NK-92 (cell line): ENCODE results near the gene LHCGR.
"Not testable (repeated sequence)": the region's sequence is repeated elsewhere in the genome, so short reads cannot be mapped to it uniquely, and the experiment has no call there.

Experiments used
- DNase-seq: peaks from one replicate; lab custom pipeline; 2025; ENCODE audit not compliant: unreplicated experiment; lab: John Stamatoyannopoulos, UW

LHCGR gene

DNA sequence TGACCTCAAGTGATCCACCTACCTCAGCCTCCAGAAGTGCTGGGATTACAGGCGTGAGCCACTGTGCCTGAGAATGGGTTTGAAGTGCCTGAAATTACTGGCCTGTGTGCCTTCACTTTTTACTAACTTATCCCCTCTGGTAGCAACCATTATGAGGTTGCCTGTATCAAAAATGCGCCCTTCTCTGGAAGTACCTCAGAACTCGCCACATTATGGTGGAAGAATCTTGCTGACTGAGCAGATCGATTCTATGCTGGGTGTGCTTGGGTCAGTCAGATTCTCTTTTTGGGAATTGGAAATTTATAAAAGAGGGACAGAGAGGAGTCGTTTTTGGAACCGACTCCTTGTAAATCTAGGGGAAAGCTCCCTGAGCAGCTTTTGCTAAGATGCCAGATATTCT, 8.2 kb downstream of the LHCGR start:
- DNase-seq, result no peak

- DNase-seq, result not testable (repeated sequence)
Measured at GRCh38 chr2:48739236-48739635, 16.3 kb downstream of the LHCGR start.

- no peak for DNase-seq
Measured at GRCh38 chr2:48738806-48739205, 16.7 kb downstream of the LHCGR start.

GRCh38 chr2:48736251-48736650, 19.3 kb downstream of the LHCGR start:
- no peak for DNase-seq

GRCh38 chr2:48734576-48735303, 20.8 kb downstream of the LHCGR start:
- no peak for DNase-seq

DNA sequence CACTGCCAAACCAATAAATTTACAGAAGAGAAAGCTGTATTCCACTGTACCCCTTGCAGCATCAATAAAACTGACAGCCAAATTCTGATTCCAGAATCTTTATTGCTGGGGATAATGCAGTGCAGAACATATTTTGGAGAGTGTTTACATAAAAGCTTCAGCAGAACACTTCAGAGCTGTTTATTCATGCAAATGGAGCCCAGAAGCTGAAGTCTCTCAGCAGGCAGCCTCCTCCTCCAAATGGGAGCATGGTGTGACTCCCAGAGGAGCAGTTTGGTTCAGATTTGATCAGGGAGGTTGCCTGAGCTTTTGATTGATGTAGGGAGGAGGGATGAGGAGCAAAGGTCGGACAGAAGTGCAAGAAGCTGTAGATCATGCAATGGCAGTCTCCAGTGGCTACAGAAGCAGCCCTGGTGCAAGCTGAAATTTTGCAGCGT, 22.4 kb downstream of the LHCGR start:
- no peak for DNase-seq

GRCh38 chr2:48728840-48729239, 26.7 kb downstream of the LHCGR start:
- DNase-seq, result no peak

GRCh38 chr2:48728295-48728694, 27.2 kb downstream of the LHCGR start:
- DNase-seq, result no peak

GRCh38 chr2:48727560-48727959, 28.0 kb downstream of the LHCGR start:
- no peak for DNase-seq

GRCh38 chr2:48725696-48726494, 29.6 kb downstream of the LHCGR start:
- no peak for DNase-seq

DNA sequence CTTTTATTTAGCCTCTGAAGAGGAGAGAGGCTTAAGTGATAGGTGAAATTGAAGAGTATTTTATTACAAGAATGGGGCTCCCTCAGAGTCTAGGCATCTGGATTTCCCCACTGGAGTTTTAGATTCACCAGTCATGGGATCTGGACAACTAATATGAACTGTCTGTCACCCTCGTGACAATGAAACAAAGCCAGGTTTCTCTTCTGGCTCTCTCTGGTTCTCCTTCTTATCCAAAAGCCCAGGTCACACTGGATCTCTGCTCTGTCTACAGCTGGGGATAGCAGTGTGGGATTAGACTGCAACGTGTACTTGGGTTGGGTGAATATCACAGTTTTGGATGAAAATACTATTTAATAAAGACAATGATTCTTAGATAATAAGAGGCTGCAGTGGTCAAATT, 31.2 kb downstream of the LHCGR start:
- no peak for DNase-seq

DNA sequence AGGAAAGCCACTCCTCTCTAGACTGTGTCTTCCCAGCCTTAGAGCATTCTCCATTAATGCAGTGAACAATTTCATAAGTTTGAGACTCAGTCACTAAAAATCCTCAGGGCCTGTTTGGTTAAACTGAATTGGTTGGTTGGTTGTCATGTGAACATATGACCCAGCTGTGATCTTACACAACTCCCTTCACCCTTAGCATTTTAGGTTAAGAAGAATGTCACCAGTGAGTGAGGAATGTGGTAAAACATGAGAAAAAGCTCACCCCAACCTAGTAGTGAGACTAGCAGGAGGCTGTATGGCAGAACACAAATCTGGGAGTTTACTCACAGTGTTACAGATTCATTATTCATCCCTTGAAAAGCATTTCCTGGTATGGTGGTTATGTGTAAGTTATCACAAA, 32.4 kb downstream of the LHCGR start:
- DNase-seq, result no peak

GRCh38 chr2:48722391-48722790, 33.1 kb downstream of the LHCGR start:
- DNase-seq, result no peak

DNA sequence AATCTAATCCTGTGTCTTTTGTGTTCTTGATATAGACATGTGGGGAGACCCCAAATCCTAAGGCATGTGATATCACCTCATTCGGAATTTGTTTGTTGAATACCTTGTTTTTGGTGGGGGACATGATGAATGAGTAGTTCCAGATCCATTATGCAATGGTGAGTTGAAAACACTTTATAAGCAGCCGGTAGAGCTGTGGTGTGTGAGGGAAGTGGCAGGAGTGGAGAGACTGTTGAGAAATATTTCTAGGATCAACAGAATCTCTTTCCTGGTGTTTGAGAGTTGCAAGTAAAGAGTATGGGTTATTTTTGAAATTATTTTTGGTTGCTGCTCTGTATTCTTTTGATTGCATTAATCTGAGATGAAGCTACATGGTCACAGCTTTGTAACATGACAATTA, 34.4 kb downstream of the LHCGR start:
- DNase-seq, result no peak

DNA sequence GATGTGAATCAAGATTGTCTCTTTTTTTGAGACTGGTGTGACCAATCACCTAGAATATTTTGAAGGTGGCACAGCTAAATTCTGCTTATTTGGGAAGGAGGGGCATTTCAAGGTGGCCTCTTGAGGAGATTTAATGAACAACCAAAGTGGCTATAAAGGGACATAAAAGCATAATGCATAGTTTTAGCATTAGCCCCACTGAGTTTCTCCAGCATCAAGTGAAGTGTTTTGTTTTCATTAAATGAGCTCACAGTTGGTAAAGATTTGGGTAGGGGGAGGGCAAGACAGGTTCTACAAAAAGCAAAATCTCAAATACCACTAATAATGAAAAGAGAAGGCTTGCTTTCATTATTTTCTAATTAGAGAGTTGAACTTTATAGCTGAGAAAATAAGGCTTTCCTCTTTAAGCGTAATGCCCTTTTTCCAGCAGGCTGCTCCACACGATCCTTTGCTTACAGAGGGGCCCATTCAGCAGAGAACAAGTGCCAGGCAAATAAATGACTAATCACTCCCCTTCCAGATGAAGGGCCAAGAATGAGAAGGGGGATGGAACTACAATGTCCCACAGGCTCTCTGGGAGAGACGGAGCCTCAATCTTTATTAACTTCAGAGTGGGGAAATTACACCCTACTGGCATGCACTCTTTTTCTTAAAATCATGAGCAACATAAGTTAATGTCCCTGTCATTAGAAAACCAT, 35.9 kb downstream of the LHCGR start:
- DNase-seq, result no peak

- DNase-seq, result no peak
Measured at GRCh38 chr2:48717846-48718245, 37.7 kb downstream of the LHCGR start.

- DNase-seq, result no peak
Measured at GRCh38 chr2:48715956-48716355, 39.6 kb downstream of the LHCGR start.

DNA sequence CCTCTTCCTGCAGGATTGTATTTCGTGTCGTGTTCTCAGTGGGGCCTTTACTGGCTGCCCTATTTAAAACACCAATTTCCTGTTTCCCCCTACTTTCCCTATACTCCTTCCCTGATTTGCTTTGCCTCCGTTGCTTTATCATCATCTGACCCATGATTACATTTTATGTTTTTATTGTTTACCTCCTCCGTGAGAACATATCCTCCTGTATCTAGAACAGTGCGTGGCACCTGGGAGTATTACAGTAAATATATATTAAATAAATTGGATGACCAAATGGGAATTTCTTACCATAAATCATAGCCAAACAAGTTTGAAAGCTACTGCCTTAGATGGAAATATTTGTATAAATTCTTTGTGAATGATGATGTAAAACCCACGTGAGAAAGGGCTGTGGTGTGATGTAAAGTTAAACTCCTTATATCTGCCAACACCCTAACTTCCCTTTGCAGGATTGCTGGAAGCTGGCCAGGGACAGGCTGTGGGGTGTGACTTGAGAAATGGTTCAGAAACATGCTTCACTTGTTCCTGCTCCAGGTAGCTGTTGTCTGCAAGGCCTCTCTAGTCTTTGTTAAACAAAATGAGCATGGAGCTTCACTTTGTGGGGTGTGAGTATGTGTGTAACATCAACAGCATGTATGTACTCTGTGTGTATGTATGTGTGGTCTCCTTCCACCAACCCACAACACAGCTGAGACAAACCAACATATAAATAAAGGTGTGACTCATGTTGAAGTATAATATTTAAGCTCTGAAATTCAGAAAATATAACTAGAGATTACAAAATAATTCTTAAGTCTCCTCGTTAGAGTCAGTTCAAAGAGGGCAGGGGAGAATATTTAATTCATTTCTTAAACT, 40.3 kb downstream of the LHCGR start:
- DNase-seq, result no peak

GRCh38 chr2:48714245-48714644, 41.3 kb downstream of the LHCGR start:
- no peak for DNase-seq

DNA sequence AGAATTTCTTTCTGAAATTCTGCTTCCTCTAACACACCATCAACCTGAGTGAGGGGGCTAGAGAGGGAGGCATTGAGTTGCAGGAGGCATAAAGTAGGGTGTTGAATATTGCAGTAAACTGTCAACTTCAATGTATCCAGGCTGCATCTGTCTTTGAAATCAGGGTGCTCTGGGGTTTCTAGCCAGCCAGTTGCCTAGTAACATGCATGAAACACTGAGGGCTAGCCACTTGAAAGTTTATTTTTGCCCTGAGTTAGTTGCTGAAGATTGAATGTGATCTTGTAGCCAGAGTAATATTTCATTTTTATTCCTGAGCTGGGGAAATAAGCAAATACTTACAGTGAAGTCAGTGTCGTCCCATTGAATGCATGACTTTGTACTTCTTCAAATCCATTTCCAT, 41.9 kb downstream of the LHCGR start:
- no peak for DNase-seq

- no peak for DNase-seq
Measured at GRCh38 chr2:48712151-48712550, 43.4 kb downstream of the LHCGR start.
